ENCODE results near the gene ZNF385B.
A peak's percentile ranks its signal among the peaks of the same experiment; 100 is the strongest.

ZNF385B gene

DNA sequence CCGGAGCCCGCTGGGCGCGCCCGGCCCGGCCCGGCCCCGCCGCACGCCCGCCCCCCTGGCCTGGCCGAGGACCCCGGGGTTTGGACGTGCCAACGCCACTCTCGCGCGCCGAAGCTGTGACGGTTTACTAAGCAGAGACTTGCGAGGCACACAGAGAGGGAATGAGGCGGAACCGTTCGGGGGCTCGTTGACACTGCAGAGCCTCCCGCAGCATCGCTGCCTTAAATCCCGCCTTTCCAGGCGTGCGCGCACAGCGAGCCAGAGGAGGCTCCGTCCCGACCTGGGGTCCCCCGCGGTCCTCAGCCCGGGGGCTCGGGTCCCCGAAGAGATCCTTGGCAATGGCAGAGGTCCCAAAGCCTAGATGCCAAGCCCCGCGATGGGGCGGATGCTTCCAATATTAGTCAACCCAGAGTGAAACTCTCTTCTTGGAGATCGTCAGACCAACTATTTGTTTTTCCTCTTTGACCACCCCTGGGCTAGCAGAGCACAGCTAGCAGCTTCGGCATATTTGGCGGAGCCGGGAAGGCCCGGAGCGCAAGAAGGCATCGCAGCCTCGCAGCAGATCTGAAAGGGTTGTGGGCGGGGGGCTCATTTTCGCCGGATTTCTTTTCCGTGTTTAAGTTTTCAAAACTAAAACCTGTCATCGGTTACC is at the start of gene ZNF385B:
Gene ZNF385B, minus strand, starts transcription at position 197 of the 652 bp plus-strand sequence.
- peak within 1 kb of the TSS; percentile 50; the same call in 1 of the 2 replicates for H3K27ac ChIP-seq
- TF ChIP-seq, protein P1, sequence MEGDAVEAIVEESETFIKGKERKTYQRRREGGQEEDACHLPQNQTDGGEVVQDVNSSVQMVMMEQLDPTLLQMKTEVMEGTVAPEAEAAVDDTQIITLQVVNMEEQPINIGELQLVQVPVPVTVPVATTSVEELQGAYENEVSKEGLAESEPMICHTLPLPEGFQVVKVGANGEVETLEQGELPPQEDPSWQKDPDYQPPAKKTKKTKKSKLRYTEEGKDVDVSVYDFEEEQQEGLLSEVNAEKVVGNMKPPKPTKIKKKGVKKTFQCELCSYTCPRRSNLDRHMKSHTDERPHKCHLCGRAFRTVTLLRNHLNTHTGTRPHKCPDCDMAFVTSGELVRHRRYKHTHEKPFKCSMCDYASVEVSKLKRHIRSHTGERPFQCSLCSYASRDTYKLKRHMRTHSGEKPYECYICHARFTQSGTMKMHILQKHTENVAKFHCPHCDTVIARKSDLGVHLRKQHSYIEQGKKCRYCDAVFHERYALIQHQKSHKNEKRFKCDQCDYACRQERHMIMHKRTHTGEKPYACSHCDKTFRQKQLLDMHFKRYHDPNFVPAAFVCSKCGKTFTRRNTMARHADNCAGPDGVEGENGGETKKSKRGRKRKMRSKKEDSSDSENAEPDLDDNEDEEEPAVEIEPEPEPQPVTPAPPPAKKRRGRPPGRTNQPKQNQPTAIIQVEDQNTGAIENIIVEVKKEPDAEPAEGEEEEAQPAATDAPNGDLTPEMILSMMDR (conservative IDR thresholded peaks at IDR 0.05), result 0 out of 2 replicates have a peak, but pooled peaks have one; percentile 1

DNA sequence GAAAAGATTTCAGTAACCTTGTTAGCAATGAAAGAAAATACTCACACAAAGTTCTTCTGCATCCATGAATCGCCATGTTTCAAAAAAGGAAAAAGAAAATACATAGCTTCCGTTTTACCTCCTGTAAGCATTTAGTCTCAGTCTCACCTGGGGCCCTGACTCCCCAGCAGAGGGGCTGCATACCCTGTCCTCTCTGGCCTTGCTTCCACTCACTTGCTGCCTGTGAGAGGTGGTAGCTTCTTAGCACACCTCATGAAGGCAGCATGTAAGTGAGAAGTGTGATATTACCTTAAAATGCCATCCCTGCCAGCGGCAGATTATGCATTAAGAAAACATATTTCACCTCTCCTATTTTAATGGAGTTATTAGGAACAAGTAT is 49.3 kb upstream of the ZNF385B start:
- H3K27ac ChIP-seq, result no peak overlapping the region
- TF ChIP-seq, protein P1 (conservative IDR thresholded peaks at IDR 0.05), result no peak

DNA sequence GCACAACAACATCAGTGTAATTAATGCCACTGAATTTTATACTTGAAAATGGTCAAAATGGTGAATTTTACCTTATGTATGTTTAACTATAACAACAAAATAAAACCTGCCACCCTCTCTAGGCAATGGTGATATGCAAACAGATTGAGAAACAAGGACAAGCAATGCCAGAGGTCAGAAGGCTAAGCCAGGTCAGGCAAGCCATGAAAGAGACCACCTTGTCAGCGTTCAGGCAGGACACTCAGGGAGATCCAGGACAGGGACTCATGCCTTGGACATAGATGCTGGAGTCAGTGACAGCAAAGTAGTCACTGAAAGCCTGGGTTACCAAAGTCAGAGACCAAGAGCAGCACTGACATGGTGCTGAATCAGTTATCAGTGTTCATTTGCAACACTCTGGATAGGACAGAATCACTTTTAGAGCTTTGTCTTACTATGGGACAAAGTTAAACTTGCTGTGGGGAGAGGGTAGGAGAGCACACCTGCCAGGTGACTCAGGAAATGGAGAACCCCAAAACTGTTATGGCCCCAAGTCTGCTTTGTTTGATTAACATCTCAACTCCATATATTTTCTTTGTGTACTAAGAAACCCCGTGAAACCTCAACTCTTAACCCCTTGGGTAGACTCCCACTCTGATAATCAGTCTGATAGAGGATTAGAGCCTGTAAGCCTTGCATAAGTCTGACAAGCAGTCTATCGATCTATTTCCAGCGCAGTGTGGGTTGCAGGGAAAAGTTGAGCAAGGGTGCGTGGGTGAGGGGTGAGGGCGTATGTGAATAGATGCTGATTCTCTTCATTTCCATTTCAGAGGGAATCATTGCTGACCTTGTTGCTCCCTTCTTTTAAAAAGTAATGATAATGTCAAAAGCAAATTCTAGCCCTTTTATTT is 48.7 kb upstream of the ZNF385B start:
- no peak overlapping the region for H3K27ac ChIP-seq
- TF ChIP-seq, protein P1 (conservative IDR thresholded peaks at IDR 0.05), result no peak

DNA sequence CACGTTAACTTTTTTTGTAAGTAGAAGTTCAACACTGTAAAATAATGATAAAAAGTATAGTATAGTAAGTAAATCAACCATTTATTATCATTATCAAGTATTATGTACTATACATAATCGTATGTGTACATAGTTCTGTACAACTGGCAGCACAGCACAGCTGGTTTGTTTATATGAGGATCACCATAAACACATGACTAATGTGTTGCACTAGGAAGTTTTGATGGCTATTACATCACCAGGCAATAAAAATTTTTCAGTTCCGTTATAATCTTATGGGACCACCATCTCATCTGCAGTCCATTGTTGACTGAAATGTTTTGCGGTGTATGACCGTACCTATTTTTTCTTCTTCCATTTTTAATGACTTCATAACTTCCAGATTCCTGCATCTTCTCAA is 39.2 kb upstream of the ZNF385B start:
- no peak overlapping the region for H3K27ac ChIP-seq
- TF ChIP-seq, protein P1 (conservative IDR thresholded peaks at IDR 0.05), result no peak

DNA sequence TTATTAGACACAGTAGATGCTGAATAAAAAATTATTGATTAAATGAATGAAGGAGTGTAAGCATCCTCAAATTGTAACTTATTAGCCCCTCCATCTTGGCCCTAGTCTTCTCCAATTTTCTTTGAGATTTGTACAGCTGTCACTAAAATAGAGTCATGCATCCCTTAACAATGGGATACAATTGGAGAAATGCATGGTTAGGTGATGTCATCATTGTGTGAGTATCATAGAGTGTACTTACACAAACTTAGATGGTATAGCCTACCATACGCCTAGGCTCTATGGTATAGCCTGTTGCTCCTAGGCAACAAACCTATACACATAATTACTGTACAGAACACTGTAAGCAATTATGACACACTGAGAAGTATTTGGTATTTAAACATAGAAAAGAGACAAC is 38.3 kb upstream of the ZNF385B start:
- TF ChIP-seq, protein P1 (conservative IDR thresholded peaks at IDR 0.05), result no peak
- no peak overlapping the region for H3K27ac ChIP-seq

DNA sequence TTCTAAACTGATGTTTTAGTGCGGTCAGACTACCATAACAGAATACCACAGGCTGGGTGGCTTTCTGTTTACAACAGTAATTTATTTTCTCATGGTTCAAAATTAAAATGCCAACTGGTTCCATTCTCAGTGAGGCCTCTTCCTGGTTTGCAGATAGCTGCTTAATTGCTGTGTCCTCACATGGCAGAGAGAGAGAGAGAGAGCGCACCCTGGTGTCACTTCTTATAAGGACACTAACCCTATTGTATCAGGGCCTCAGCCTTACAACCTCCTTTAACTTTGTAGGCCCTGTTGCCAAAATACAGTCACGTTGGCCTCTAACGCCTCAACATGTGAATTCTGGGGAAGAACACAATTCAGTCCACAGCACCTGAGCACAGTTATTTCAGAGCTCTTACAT is 37.5 kb upstream of the ZNF385B start:
- no peak overlapping the region for H3K27ac ChIP-seq
- TF ChIP-seq, protein P1 (conservative IDR thresholded peaks at IDR 0.05), result peak; percentile 69

DNA sequence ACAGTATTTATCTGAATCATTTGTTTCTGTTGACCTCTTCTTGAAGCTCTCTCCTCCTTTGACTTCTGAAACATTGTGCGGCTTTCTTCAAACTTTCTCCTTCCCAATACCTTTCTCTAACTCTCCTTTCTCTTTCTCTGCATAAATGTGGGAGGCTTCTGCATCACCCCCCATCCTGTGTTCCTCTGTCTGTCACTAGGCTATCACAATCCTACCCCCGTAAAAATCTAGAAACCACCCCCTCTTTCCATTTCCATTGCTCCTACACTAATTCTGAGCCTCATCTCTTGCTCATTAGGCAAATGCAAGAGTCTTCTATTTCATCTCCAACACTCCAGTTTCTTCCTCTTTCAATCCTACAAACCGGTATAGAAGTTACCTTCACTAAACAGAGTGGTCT is 32.2 kb upstream of the ZNF385B start:
- no peak overlapping the region for H3K27ac ChIP-seq
- TF ChIP-seq, protein P1 (conservative IDR thresholded peaks at IDR 0.05), result no peak

Data from VCaP (cell line).